Thyroid gland (tissue), 4 donors: Measurements from ENCODE around the gene FBXO21.

ENCODE experiments used
- CTCF ChIP-seq, 6 experiments: fragments of 200-600 bp in 3 of 6; fragments of 450-650 bp in 3 of 6; sonication (generic) in 3 of 6; IDR thresholded peaks; one replicate each; pipeline ENCODE4 v1.5.1; 2016 to 2019; ENCODE audit warnings: antibody characterized with exemption in 6 of 6, mild to moderate bottlenecking in 2 of 6, inconsistent platforms in 1 of 6, moderate library complexity in 1 of 6
- POLR2A ChIP-seq, 2 donors: fragments of 450-650 bp; IDR thresholded peaks; one replicate each; pipeline ENCODE4 v1.6.1; 2017; ENCODE audit warnings: antibody characterized with exemption in 2 of 2, mild to moderate bottlenecking in 2 of 2, moderate library complexity in 1 of 2

GRCh38 chr12:117210266-117210918 lies 20.1 kb upstream of the FBXO21 start:
- TF ChIP-seq POLR2A (IDR thresholded peaks at IDR 0.05) (no peak), CTCF (IDR thresholded peaks at IDR 0.05) (no peak)
